IPS-18c (cell line): ENCODE results near the gene EPS8.

Experiments used
- H3K4me3 ChIP-seq: 2 replicates; pipeline ENCODE4 v1.7.0; 2013; ENCODE audit warnings: low read depth, mild to moderate bottlenecking, low read length, moderate library complexity; ENCODE audit not compliant: insufficient read depth
- H3K9me3 ChIP-seq: one replicate; pipeline ENCODE4 v1.6.1; 2013; ENCODE audit warnings: mild to moderate bottlenecking, low read length, moderate library complexity; ENCODE audit not compliant: control insufficient read depth, insufficient read depth

EPS8 gene

GRCh38 chr12:15584366-15585041, 204.7 kb downstream of the EPS8 start:
- Histone ChIP-seq H3K4me3 (no peak overlapping the region), H3K9me3 (no peaks in the 10 kb centered on the region)

DNA sequence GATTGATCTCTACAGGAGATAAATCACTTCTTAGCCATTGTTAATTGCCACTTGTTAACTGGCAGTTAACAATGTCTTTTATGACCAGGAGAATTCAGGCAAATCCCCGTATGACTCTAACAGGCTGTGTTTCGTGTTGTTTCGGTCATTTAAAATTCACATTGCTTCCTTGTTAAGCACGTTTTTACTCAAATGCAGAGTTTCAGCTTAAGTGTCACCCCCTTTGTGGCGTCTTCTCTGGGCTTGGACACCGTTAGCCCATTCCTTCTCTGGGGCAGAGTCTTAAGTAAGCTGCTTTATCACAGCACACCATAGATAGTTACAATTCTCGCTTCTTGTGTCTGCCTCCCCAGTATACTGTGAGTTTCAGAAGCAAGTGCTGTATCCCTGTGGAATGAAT, 205.4 kb downstream of the EPS8 start:
- H3K4me3 ChIP-seq: no peak overlapping the region

GRCh38 chr12:15581006-15581405, 208.2 kb downstream of the EPS8 start:
- Histone ChIP-seq H3K9me3 (no peaks in the 10 kb centered on the region), H3K4me3 (no peak overlapping the region)

More for the DNA sequence above, 205.4 kb downstream of the EPS8 start:
- no peaks in the 10 kb centered on the region for H3K9me3 ChIP-seq

- no peak overlapping the region for H3K4me3 ChIP-seq
- no peaks in the 10 kb centered on the region for H3K9me3 ChIP-seq
These were observed 208.8 kb downstream of the EPS8 start for GRCh38 chr12:15580431-15580830.

DNA sequence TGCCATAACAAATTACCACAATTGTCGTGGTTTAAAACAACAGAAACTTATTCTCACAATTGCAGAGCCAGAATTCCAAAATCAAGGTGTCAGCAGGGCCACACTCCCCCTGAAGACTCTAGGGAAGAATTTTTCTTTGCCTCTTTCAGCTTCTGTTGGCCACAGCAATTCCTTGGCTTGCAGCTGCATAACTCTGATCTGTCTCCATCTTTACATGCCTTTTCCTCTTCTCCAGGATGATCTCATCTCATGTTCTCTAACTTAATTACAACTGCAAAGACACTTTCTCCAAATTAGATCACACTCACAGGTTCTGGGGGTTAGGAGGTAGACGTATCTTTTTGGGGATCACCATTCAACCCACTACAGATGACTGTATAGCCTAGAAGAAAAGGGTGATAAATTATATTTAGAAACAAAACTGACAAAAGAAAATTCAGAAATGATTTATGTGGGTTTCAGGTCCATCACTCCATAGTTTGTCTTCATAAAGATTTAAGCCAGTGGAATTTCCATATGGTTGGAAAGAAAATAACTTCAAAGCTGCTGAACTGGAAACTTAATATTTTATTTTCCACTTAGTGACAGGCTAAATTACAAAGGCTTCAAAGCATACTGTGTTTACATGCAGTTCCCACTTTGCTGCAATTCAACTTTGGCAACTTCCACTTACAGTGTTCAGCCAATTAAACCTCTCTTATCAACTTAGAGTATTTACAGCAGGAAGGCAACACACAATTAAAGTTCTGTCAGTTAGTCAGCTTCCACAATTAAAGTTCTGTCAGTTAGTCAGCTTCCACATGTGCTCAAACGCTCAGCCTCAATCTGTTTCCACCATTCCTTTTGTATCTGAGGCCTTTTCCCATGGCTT, 213.3 kb downstream of the EPS8 start:
- Histone ChIP-seq H3K9me3 (no peaks in the 10 kb centered on the region), H3K4me3 (no peak overlapping the region)

- H3K4me3 ChIP-seq: no peak overlapping the region
- no peaks in the 10 kb centered on the region for H3K9me3 ChIP-seq
These were observed 214.8 kb downstream of the EPS8 start for GRCh38 chr12:15574353-15574752.
